ENCODE measurements around the gene KCNJ12. TPM values are rescaled to one million over a fixed set of nuclear protein-coding genes. Genes with fewer than 3 reads are reported as not detected.
"Not testable (repeated sequence)": the region's sequence is repeated elsewhere in the genome, so short reads cannot be mapped to it uniquely, and the experiment has no call there.

The KCNJ12 gene
- total RNA-seq, 1 experiment from 2014 or later = not detected

DNA sequence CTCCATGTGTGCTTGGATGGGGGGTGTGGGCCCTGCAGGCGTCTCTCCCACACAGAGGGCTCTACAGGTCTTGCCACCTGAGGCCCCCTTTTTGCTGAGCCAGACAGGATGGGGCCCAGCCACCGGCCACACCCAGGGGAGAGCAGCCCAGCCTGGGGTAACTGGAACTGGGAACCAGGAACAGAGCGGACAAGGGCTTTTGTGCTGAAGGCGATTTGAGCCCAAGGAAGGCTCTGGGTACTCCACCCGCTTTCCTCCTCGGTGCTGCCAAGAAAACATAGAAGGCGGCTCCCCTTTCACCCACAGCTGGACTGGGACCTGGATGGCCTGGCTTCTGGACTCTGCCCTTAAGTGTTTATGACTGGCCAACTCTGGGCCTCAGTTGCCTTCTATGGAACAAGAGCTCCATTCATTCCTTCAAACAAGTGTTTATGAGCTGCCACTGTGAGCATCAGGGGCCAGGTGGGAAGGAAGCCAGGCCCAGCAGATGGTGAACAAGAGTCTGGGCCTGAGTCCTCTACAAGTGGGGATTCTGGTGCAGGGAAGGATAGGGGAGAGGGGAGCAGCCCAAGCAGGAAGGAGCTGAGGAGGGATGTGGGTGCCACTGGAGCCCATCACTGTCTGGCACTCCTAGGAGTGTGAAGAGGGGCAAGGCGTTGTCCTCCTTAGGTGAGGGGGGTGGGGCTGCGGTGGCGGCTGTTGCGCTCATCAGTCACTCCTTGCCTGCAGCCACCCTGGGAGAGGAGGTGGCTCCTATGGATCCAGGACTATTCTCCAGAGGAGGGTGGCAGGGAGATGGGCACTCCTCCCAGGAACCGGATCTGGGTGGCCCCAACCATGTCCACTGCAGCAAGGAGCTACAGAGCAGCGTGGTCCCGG is 46.4 kb downstream of the KCNJ12 start:
- H3K27me3 Mint-ChIP-seq (ENCODE audit: insufficient read depth, unreplicated experiment); H3K36me3 Mint-ChIP-seq (ENCODE audit: insufficient read depth, unreplicated experiment); H3K9me3 Mint-ChIP-seq (ENCODE audit: unreplicated experiment); H3K4me3 Mint-ChIP-seq (ENCODE audit: unreplicated experiment); H3K4me1 Mint-ChIP-seq (ENCODE audit: insufficient read depth, unreplicated experiment); H3K27ac Mint-ChIP-seq (ENCODE audit: low read depth, unreplicated experiment); DNase-seq (ENCODE audit: unreplicated experiment); intact Hi-C loops (cut with micrococcal nuclease); BruUV-seq (replicated peaks); POLR2A ChIA-PET: not testable (repeated sequence)
- CTCF ChIA-PET = interaction anchor here (0.6 to 0.7 kb wide), 2 partner anchors 47 to 121 kb away, joined by 3 to 5 read pairs; no protein-coding TSS in a partner anchor

DNA sequence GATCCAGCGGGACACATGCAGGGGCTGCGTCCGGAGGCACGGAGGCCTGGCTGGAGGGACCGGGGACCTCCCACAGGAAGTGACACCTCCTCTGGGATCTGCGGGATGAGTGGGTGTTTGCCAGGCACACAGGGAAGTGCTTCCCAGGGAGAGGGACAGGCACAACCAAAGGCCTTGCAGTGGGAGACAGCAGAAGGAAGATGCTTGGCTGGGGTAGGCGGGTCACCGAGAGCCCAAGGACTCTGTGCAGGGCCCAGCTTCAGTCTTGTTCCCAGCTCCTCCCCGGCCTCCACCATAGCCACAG is 47.0 kb downstream of the KCNJ12 start:
- H3K36me3 Mint-ChIP-seq (ENCODE audit: insufficient read depth, unreplicated experiment); H3K27me3 Mint-ChIP-seq (ENCODE audit: insufficient read depth, unreplicated experiment); BruUV-seq (replicated peaks); H3K27ac Mint-ChIP-seq (ENCODE audit: low read depth, unreplicated experiment); CTCF ChIA-PET; DNase-seq (ENCODE audit: unreplicated experiment); H3K9me3 Mint-ChIP-seq (ENCODE audit: unreplicated experiment); POLR2A ChIA-PET; H3K4me3 Mint-ChIP-seq (ENCODE audit: unreplicated experiment); H3K4me1 Mint-ChIP-seq (ENCODE audit: insufficient read depth, unreplicated experiment); intact Hi-C loops (cut with micrococcal nuclease): not testable (repeated sequence)

DNA sequence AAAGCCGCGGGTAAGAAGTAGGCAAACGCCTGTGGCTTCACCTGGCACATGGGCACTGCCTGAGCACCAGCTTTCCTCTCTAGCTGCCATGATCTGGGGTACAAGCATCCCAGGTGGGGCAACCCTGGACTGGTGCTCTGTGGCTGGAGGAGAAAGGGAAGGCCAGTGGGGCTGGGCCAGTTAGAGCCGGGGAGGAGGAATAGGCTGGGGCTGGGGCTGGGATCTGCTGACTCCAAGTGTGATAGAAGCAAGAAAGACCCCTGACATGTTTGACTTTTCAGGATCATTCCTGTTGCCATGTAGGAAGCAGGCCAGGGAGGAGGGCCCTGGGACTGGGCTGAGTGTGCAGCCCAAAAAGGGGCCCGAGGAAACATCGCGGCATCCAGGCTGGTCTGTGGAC is 48.5 kb downstream of the KCNJ12 start:
- H3K36me3 Mint-ChIP-seq (ENCODE audit: insufficient read depth, unreplicated experiment); H3K27ac Mint-ChIP-seq (ENCODE audit: low read depth, unreplicated experiment); H3K27me3 Mint-ChIP-seq (ENCODE audit: insufficient read depth, unreplicated experiment); H3K4me3 Mint-ChIP-seq (ENCODE audit: unreplicated experiment); DNase-seq (ENCODE audit: unreplicated experiment); CTCF ChIA-PET; POLR2A ChIA-PET; intact Hi-C loops (cut with micrococcal nuclease); H3K9me3 Mint-ChIP-seq (ENCODE audit: unreplicated experiment); H3K4me1 Mint-ChIP-seq (ENCODE audit: insufficient read depth, unreplicated experiment); BruUV-seq (replicated peaks): not testable (repeated sequence)

DNA sequence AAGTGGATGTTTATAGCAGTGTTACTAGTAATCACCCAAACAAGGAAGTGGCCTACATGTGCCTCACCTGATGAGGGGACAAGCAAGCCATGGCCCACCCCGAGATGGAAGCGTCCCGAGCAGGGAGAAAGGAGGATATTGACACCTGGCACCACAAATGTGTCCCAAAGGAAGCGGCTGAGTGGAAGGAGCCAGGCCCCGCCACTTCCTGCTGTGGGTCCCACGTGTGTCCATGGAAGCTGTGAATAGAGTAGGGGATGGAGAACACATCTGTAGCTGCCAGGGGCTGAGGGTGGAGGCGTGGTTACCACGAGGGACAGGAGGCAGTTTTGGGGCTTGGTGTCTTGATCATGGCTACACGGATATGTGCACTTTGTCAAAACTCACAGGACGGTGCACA is 49.2 kb downstream of the KCNJ12 start:
- intact Hi-C loops (cut with micrococcal nuclease) = no loop called here
- Mint-ChIP-seq H3K9me3 (ENCODE audit: unreplicated experiment) (no peaks in the 10 kb centered on the region), H3K4me1 (ENCODE audit: insufficient read depth, unreplicated experiment) (no peaks in the 10 kb centered on the region), H3K4me3 (ENCODE audit: unreplicated experiment) (no peak overlapping the region), H3K36me3 (ENCODE audit: insufficient read depth, unreplicated experiment) (no peaks in the 10 kb centered on the region), H3K27me3 (ENCODE audit: insufficient read depth, unreplicated experiment) (no peaks in the 10 kb centered on the region), H3K27ac (ENCODE audit: low read depth, unreplicated experiment) (peak overlapping the region; percentile 1)
- ChIA-PET POLR2A (no interaction called here), CTCF (no interaction called here)
- no TSS peak for BruUV-seq (replicated peaks)
- DNase-seq (ENCODE audit: unreplicated experiment) = no peak
- TF ChIP-seq, protein P1, sequence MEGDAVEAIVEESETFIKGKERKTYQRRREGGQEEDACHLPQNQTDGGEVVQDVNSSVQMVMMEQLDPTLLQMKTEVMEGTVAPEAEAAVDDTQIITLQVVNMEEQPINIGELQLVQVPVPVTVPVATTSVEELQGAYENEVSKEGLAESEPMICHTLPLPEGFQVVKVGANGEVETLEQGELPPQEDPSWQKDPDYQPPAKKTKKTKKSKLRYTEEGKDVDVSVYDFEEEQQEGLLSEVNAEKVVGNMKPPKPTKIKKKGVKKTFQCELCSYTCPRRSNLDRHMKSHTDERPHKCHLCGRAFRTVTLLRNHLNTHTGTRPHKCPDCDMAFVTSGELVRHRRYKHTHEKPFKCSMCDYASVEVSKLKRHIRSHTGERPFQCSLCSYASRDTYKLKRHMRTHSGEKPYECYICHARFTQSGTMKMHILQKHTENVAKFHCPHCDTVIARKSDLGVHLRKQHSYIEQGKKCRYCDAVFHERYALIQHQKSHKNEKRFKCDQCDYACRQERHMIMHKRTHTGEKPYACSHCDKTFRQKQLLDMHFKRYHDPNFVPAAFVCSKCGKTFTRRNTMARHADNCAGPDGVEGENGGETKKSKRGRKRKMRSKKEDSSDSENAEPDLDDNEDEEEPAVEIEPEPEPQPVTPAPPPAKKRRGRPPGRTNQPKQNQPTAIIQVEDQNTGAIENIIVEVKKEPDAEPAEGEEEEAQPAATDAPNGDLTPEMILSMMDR (IDR thresholded peaks at IDR 0.05; ENCODE audit: unreplicated experiment) = no peak

DNA sequence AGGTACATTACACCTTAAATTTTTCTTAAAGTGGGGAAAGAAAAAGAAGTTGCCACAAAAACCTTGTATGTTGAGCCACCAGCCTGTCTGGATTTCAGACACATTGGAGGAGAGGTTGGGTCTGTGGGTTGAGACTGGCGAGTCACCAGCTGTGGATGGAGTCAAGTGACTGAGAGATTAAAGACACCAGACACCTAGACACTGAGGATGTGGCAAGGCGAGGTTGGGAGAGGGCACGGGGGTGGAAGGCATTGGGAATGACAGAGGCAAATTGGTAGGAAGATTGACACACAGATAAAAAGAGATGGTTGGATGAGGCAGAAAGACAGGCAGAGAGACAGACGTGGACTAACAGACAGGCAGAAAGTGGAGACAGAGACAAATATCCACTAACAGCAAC is 49.6 kb downstream of the KCNJ12 start:
- TF ChIP-seq, protein P1 (IDR thresholded peaks at IDR 0.05; ENCODE audit: unreplicated experiment) = no peak
- H3K36me3 Mint-ChIP-seq (ENCODE audit: insufficient read depth, unreplicated experiment) = no peaks in the 10 kb centered on the region
- no peaks in the 10 kb centered on the region for H3K9me3 Mint-ChIP-seq (ENCODE audit: unreplicated experiment)
- H3K4me1 Mint-ChIP-seq (ENCODE audit: insufficient read depth, unreplicated experiment) = no peaks in the 10 kb centered on the region
- no TSS peak for BruUV-seq (replicated peaks)
- DNase-seq (ENCODE audit: unreplicated experiment) = peak; percentile 15
- intact Hi-C loops (cut with micrococcal nuclease) = no loop called here
- no peaks in the 10 kb centered on the region for H3K27me3 Mint-ChIP-seq (ENCODE audit: insufficient read depth, unreplicated experiment)
- ChIA-PET CTCF (no interaction called here), POLR2A (no interaction called here)
- no peak overlapping the region for H3K4me3 Mint-ChIP-seq (ENCODE audit: unreplicated experiment)
- H3K27ac Mint-ChIP-seq (ENCODE audit: low read depth, unreplicated experiment) = peak overlapping the region; percentile 1

DNA sequence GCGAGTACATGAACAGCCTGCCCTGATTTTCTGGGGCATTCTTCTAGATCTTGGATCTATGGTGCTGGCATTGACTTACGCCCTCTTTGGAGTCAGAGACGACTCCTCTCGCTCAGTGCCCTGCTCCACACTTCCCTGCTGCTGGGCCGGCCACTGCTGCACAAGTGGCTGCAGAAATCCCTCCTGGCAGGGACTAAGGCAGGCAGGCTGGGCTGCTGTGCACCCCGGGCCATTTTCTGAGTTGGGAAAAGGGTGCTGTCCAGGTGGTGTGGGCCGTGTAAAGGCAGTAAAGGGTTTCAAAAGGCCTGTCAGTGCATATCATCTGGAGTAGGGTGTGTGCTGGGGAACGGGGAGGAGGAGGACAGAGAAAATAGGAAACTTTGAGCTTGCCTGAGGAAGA is 50.1 kb downstream of the KCNJ12 start:
- H3K27me3 Mint-ChIP-seq (ENCODE audit: insufficient read depth, unreplicated experiment); DNase-seq (ENCODE audit: unreplicated experiment); H3K4me1 Mint-ChIP-seq (ENCODE audit: insufficient read depth, unreplicated experiment); intact Hi-C loops (cut with micrococcal nuclease); H3K36me3 Mint-ChIP-seq (ENCODE audit: insufficient read depth, unreplicated experiment); H3K4me3 Mint-ChIP-seq (ENCODE audit: unreplicated experiment); H3K9me3 Mint-ChIP-seq (ENCODE audit: unreplicated experiment); H3K27ac Mint-ChIP-seq (ENCODE audit: low read depth, unreplicated experiment); CTCF ChIA-PET; POLR2A ChIA-PET; BruUV-seq (replicated peaks): not testable (repeated sequence)

DNA sequence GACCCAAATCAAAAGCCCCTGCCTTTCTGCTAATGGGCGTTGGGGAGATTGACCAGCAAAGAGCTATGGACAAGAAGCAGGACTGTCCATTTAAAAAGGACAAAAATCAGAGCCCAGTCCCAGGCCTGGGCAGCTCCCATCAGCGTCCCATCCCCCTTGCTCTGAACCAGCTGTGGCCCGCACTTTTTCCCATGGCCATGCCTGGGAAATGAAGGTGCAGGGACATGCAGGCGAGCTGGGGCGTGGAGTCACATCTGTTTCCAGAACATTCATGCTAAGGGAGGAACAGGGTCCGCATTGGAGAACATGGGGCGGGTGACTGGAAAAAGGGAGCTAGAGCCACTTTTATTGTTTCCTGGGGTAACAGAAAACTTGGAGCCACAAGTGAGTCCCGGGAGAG is 50.7 kb downstream of the KCNJ12 start:
- POLR2A ChIA-PET; intact Hi-C loops (cut with micrococcal nuclease); H3K4me3 Mint-ChIP-seq (ENCODE audit: unreplicated experiment); CTCF ChIA-PET; H3K4me1 Mint-ChIP-seq (ENCODE audit: insufficient read depth, unreplicated experiment); H3K36me3 Mint-ChIP-seq (ENCODE audit: insufficient read depth, unreplicated experiment); BruUV-seq (replicated peaks); H3K27ac Mint-ChIP-seq (ENCODE audit: low read depth, unreplicated experiment); DNase-seq (ENCODE audit: unreplicated experiment); H3K9me3 Mint-ChIP-seq (ENCODE audit: unreplicated experiment); H3K27me3 Mint-ChIP-seq (ENCODE audit: insufficient read depth, unreplicated experiment): not testable (repeated sequence)

DNA sequence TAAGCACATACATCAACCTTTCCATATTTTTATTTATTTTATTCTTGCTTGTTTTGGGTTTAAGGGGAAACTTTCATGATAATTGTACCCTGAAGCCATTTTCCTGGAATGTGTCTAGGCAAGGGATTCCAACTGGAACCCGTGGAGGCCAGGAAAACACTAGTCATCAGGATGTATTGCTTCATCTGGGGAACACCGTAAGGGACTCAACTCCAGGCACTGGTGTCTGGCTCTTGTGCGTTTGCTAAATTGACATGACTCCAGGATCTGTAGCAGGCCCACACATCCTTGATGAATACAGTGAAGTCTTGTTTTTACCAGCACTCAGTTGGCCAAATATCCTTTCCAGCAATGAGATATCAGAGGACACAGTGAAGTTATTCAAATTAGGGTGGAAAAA is 51.6 kb downstream of the KCNJ12 start:
- H3K27me3 Mint-ChIP-seq (ENCODE audit: insufficient read depth, unreplicated experiment); H3K4me3 Mint-ChIP-seq (ENCODE audit: unreplicated experiment); H3K4me1 Mint-ChIP-seq (ENCODE audit: insufficient read depth, unreplicated experiment); H3K9me3 Mint-ChIP-seq (ENCODE audit: unreplicated experiment); intact Hi-C loops (cut with micrococcal nuclease); H3K27ac Mint-ChIP-seq (ENCODE audit: low read depth, unreplicated experiment); CTCF ChIA-PET; POLR2A ChIA-PET; H3K36me3 Mint-ChIP-seq (ENCODE audit: insufficient read depth, unreplicated experiment); DNase-seq (ENCODE audit: unreplicated experiment); BruUV-seq (replicated peaks): not testable (repeated sequence)

Data from MCF 10A (cell line).